Astrocyte of the spinal cord (primary cell): ENCODE data around the gene PROSER2.

Experiments
- DNase-seq: peaks from one replicate; pipeline ENCODE4 v3.0.0; 2011; ENCODE audit warnings: low read depth, low spot score
- H3K4me3 ChIP-seq: 2 replicates; pipeline ENCODE4 v1.5.1; 2011; ENCODE audit warnings: low read depth, mild to moderate bottlenecking, low read length, moderate library complexity
- in situ Hi-C: cut with HindIII; loops from 2 replicates; pipeline ENCODE4 v1.10.0; 2017; ENCODE audit warnings: low sequenced_read_pairs
- TF ChIP-seq, protein P1 (sequence below): IDR thresholded peaks from 2 replicates; pipeline ENCODE4 v1.5.1; 2012; ENCODE audit warnings: low read depth, mild to moderate bottlenecking, low read length, inconsistent platforms

PROSER2 gene, protein sequence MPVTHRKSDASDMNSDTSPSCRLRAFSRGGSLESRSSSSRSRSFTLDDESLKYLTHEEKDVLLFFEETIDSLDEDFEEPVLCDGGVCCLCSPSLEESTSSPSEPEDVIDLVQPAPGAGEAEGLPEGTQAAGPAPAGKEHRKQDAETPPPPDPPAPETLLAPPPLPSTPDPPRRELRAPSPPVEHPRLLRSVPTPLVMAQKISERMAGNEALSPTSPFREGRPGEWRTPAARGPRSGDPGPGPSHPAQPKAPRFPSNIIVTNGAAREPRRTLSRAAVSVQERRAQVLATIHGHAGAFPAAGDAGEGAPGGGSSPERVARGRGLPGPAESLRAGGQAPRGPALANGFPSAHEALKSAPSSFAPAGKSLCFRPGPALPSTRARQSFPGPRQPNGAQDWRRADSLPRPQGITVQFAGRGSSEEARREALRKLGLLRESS

DNA sequence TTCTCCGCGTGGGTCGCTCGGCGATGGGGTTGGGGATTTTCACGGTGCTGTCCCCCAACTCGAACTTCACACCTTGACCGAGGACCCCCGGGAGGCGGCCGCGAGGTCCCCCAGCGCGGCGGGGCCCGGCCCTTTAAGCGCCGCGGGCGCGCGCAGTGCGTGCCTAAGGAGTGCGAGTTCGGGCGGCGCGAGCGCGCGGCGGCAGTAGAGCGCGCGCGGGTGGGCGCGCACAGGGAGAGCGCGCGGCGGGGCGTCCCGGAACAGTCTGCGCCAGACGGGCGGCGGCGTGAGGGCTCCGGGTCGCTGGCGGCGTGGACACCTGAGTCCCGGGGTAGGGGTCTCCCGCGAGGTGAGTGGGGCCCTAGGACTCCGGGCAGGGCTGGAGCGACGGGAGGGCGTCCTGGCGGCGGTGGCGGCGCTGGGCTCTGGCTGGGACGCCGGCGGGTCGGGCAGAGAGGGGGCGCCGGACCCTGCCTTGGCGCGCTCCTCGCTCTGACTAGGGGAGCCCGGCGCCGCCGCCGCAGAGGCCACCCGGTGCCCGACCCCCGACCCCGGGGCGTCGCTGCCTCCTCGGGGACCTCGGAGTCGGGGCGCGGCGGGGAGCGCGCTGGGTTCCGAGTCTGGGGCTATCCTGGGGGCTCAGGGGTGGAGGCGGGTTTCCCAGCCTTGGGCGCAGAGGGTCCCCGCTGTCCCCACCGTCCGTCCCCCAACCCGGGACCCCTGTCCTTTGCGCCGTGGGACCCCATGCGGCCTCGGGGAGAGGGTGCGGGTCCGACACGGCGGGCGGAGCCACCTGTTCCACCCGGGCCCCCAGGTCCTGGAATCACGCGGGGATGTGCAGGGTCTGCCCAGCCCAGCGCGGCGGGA lies at the start of gene PROSER2:
TSS of gene PROSER2 (plus strand) at position 235 of the 867 bp plus-strand sequence. CDS start 28,722 bp downstream, outside the sequence.
- in situ Hi-C loops: no loop called here
- TF ChIP-seq, protein P1, sequence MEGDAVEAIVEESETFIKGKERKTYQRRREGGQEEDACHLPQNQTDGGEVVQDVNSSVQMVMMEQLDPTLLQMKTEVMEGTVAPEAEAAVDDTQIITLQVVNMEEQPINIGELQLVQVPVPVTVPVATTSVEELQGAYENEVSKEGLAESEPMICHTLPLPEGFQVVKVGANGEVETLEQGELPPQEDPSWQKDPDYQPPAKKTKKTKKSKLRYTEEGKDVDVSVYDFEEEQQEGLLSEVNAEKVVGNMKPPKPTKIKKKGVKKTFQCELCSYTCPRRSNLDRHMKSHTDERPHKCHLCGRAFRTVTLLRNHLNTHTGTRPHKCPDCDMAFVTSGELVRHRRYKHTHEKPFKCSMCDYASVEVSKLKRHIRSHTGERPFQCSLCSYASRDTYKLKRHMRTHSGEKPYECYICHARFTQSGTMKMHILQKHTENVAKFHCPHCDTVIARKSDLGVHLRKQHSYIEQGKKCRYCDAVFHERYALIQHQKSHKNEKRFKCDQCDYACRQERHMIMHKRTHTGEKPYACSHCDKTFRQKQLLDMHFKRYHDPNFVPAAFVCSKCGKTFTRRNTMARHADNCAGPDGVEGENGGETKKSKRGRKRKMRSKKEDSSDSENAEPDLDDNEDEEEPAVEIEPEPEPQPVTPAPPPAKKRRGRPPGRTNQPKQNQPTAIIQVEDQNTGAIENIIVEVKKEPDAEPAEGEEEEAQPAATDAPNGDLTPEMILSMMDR: no peak
- H3K4me3 ChIP-seq: peak within 1 kb of the TSS; percentile 66
- DNase-seq: peak; percentile 48

DNA sequence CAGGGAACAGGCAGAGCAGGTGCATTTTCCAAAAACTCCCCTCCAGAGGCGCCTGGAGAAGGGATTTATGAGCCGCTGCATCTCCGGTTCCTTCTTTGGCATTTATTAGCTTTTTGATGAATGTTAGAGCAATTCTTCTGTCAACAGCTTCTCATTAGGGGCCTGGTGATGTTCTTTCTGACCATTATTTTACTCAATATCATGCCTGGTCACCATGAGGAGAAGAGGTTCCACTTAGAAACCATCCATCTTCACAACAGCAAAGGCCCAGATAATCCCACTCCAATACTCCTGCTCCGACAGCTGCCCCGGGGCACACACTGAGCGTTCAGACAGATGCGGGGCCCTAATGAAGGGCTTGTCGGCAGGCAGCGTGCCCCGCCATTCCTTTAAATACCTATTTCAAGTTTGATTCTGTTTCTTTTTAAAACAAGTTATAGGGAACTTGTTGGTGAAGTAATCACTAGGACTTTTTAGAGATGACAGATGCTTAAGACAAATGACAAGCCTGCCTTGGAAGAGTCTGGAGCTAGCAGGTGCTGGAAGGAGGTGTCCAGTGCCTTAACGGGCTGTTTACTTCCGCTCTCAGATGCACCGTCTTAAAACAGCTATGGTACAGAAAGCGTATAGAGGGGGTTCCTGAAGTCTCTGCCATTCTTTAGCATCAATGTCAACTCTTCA lies 49.3 kb upstream of the PROSER2 start:
- TF ChIP-seq, protein P1: no peak

DNA sequence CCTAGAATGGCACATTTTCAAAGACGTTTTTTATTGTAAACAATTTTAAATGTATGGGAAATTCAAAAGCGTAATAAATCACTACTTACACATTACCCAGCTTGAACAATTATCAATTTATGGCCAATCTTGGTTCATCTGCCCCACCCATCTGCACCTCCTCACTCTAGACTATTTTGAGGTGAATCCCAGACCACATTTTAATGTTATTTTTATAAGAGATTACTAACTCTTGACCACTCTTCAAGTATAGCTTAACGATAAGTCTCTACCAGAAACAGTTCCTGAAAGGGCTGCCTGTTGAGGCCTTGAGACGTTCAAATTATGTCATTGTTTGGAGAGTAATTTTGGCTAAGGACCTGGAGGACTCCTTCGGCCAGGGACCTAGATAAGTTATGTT lies 47.7 kb upstream of the PROSER2 start:
- DNase-seq: no peak
- in situ Hi-C loops: no loop called here
- TF ChIP-seq, protein P1: no peak
- H3K4me3 ChIP-seq: no peak overlapping the region

More for the DNA sequence above, 49.3 kb upstream of the PROSER2 start:
- H3K4me3 ChIP-seq: no peak overlapping the region
- no peak for DNase-seq
- in situ Hi-C loops: no loop called here

DNA sequence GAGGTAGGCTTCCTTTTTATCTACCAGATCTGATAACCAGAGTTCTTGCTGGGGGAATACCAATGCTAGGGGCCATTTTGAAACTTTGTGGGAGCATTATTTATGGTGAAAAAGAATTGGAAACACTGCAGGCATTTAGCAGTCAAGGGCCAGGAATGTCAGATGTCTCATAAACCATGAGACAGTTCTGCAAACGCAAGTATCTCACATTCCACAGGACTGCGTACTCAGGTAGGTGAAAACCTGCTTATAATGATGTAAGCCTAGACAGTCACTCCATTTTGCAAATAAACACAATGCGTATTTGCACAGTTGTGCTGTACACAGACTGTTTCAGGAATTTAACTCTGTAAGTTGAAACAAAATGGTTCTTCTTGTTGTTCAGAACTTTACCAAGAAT lies 47.1 kb upstream of the PROSER2 start:
- H3K4me3 ChIP-seq: no peak overlapping the region
- in situ Hi-C loops: no loop called here
- TF ChIP-seq, protein P1: no peak
- DNase-seq: no peak

DNA sequence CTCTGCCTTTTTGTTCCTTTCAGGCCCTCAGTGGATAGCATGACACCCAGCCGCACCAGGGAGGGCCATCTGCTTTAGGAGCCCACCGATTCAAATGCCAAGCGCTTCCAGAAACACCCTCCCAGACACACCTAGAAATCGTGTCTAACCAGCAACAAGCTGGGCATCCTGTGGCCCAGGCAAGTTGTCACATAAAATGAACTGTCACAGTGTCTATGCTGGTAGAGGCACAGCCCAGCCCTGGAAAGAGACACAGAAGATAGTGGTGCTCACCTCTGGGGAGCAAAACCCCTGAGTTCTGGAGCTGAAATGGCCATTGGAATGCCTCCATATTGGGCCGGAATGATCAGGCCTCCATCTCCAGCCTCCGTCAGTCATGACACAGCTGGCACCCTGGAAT lies 42.0 kb upstream of the PROSER2 start:
- in situ Hi-C loops: no loop called here
- H3K4me3 ChIP-seq: no peak overlapping the region
- no peak for DNase-seq
- TF ChIP-seq, protein P1: no peak
